Gastrocnemius medialis (tissue), 4 donors: ENCODE data around the gene C5orf47. TPM values are rescaled to one million over a fixed set of nuclear protein-coding genes. Genes with fewer than 3 reads are reported as not detected.
"Not testable (repeated sequence)": the region's sequence is repeated elsewhere in the genome, so short reads cannot be mapped to it uniquely, and the experiment has no call there.

Experiments used
- ATAC-seq, 2 donors: fragments of 150-250 bp; one replicate each; pipeline ENCODE4 v1.9.1; 2016
- DNase-seq, 2 donors: peaks; one replicate each; pipeline ENCODE4 v3.0.0-alpha.2; 2019
- H3K27ac ChIP-seq, 4 donors: fragments of 200-600 bp; sonication (generic); 1 replicate in 1 of 4; 2 replicates in 3 of 4; pipeline ENCODE4 v1.5.1; 2016 to 2018; ENCODE audit warnings: mild to moderate bottlenecking in 2 of 4, moderate library complexity in 1 of 4
- H3K27me3 ChIP-seq, 3 donors: fragments of 200-600 bp; sonication (generic) in 2 of 3; 1 replicate in 1 of 3; 2 replicates in 2 of 3; pipeline versions ENCODE4 v1.5.1 to v1.6.0; 2016 to 2019; ENCODE audit warnings: mild to moderate bottlenecking in 1 of 3, moderate library complexity in 1 of 3
- H3K36me3 ChIP-seq, 2 donors: fragments of 200-600 bp; sonication (generic) in 1 of 2; one replicate each; pipeline ENCODE4 v1.5.1; 2017 to 2018
- H3K4me1 ChIP-seq, 2 donors: fragments of 200-600 bp; sonication (generic) in 1 of 2; one replicate each; pipeline ENCODE4 v1.5.1; 2016 to 2017; ENCODE audit warnings: mild to moderate bottlenecking in 2 of 2
- H3K4me3 ChIP-seq, 4 donors: fragments of 200-600 bp; sonication (generic) in 3 of 4; 1 replicate in 1 of 4; 2 replicates in 3 of 4; pipeline ENCODE4 v1.5.1; 2016 to 2019; ENCODE audit warnings: mild to moderate bottlenecking in 2 of 4
- H3K9me3 ChIP-seq, 3 donors: fragments of 200-600 bp; sonication (generic) in 2 of 3; 1 replicate in 1 of 3; 2 replicates in 2 of 3; pipeline ENCODE4 v1.5.1; 2016 to 2019
- CTCF ChIP-seq, 5 experiments: fragments of 450-650 bp in 3 of 5; fragments of 200-600 bp in 2 of 5; sonication (generic) in 2 of 5; IDR thresholded peaks in 4 of 5; conservative IDR thresholded peaks in 1 of 5; 1 replicate in 4 of 5; 2 replicates in 1 of 5; pipeline ENCODE4 v1.5.1; 2016 to 2019; ENCODE audit warnings: antibody characterized with exemption in 5 of 5, mild to moderate bottlenecking in 3 of 5, moderate library complexity in 3 of 5
- POLR2A ChIP-seq, 2 donors: fragments of 450-650 bp; IDR thresholded peaks; one replicate each; pipeline ENCODE4 v1.6.1; 2017; ENCODE audit warnings: antibody characterized with exemption in 2 of 2, mild to moderate bottlenecking in 2 of 2, moderate library complexity in 2 of 2
- in situ Hi-C, 4 donors: fragments of 200-750 bp; cut with MboI; loops; one replicate each; pipeline versions ENCODE4 v1.15.0 to v1.8.0; 2017; ENCODE audit warnings: low sequenced_read_pairs in 4 of 4
- intact Hi-C: fragments of 100-400 bp; cut with DNase I; formaldehyde crosslinking; loops from one replicate; pipeline ENCODE4 v1.15.1; 2023; ENCODE audit warnings: low total_unique reads
- total RNA-seq, 4 donors: library from RNA; depleted of rRNA; stranded (reverse); fragments of >200 nt; gene quantifications; one replicate each; pipeline versions ENCODE4 v1.1.0 to v1.2.3, GENCODE V29; 2016

The C5orf47 gene
- total RNA-seq, 4 donors from 2014 or later, result 0.61 TPM; not detected in 3

- DNase-seq, result no peak
- no peak overlapping the region for H3K27ac ChIP-seq
- ATAC-seq, result no peak
- TF ChIP-seq CTCF (IDR thresholded peaks at IDR 0.05 in 4 of 5, conservative IDR thresholded peaks at IDR 0.05 in 1 of 5), result no peak
- no peak for TF ChIP-seq POLR2A (IDR thresholded peaks at IDR 0.05)
- H3K36me3 ChIP-seq, result no peaks in the 10 kb centered on the region
- no peaks in the 10 kb centered on the region for H3K9me3 ChIP-seq
- H3K4me3 ChIP-seq, result no peak overlapping the region
- in situ Hi-C loops, result no loop called here
- intact Hi-C loops, result no loop called here
- no peaks in the 10 kb centered on the region for H3K27me3 ChIP-seq
- no peaks in the 10 kb centered on the region for H3K4me1 ChIP-seq
Measured at GRCh38 chr5:174010365-174010764, 21.4 kb downstream of the C5orf47 start.

- no peak for DNase-seq
- no peaks in the 10 kb centered on the region for H3K9me3 ChIP-seq
- H3K36me3 ChIP-seq, result no peaks in the 10 kb centered on the region
- in situ Hi-C loops (no loop called here), intact Hi-C loops (no loop called here)
- no peak for TF ChIP-seq CTCF (IDR thresholded peaks at IDR 0.05 in 4 of 5, conservative IDR thresholded peaks at IDR 0.05 in 1 of 5)
- TF ChIP-seq POLR2A (IDR thresholded peaks at IDR 0.05), result no peak
- H3K4me1 ChIP-seq, result no peaks in the 10 kb centered on the region
- no peak overlapping the region for H3K27ac ChIP-seq
- H3K4me3 ChIP-seq, result no peak overlapping the region
- ATAC-seq, result no peak
- no peaks in the 10 kb centered on the region for H3K27me3 ChIP-seq
Measured at GRCh38 chr5:174011441-174011840, 22.5 kb downstream of the C5orf47 start.

GRCh38 chr5:174020069-174020927 is 31.3 kb downstream of the C5orf47 start:
- H3K4me1 ChIP-seq, H3K27ac ChIP-seq, intact Hi-C loops, in situ Hi-C loops, H3K36me3 ChIP-seq, H3K27me3 ChIP-seq, ATAC-seq, H3K9me3 ChIP-seq, DNase-seq, H3K4me3 ChIP-seq: not testable (repeated sequence)
- TF ChIP-seq CTCF (IDR thresholded peaks at IDR 0.05 in 4 of 5, conservative IDR thresholded peaks at IDR 0.05 in 1 of 5), result peak in 1 of 5 experiments; percentile 25

- in situ Hi-C loops (no loop called here), intact Hi-C loops (no loop called here)
- TF ChIP-seq POLR2A (IDR thresholded peaks at IDR 0.05), result no peak
- no peak for TF ChIP-seq CTCF (IDR thresholded peaks at IDR 0.05 in 4 of 5, conservative IDR thresholded peaks at IDR 0.05 in 1 of 5)
- no peak for ATAC-seq
- H3K27ac ChIP-seq, result no peak overlapping the region
- no peaks in the 10 kb centered on the region for H3K36me3 ChIP-seq
- DNase-seq, result no peak
- H3K27me3 ChIP-seq, result no peaks in the 10 kb centered on the region
- no peaks in the 10 kb centered on the region for H3K4me1 ChIP-seq
- no peak overlapping the region for H3K4me3 ChIP-seq
- H3K9me3 ChIP-seq, result no peaks in the 10 kb centered on the region
Measured at GRCh38 chr5:174020928-174021304, 31.9 kb downstream of the C5orf47 start.
